Retinal pigment epithelial cell (primary cell): ENCODE results near the gene NR1D2.

ENCODE experiments used
- DNase-seq: peaks from one replicate; pipeline ENCODE4 v3.0.0-alpha.2; 2010; ENCODE audit warnings: low read depth
- H3K4me3 ChIP-seq: 2 replicates; pipeline ENCODE4 v1.5.1; 2011; ENCODE audit warnings: mild to moderate bottlenecking, low read length, control low read depth, moderate library complexity
- CTCF ChIP-seq: conservative IDR thresholded peaks from 2 replicates; pipeline ENCODE4 v1.5.1; 2011; ENCODE audit warnings: low read depth, low read length, control low read depth, inconsistent platforms

Gene NR1D2

GRCh38 chr3:23944007-23944783 is 891 bp upstream of the NR1D2 start:
- peak overlapping the region; percentile 75 for H3K4me3 ChIP-seq
- TF ChIP-seq CTCF, result no peak
- no peak for DNase-seq

DNA sequence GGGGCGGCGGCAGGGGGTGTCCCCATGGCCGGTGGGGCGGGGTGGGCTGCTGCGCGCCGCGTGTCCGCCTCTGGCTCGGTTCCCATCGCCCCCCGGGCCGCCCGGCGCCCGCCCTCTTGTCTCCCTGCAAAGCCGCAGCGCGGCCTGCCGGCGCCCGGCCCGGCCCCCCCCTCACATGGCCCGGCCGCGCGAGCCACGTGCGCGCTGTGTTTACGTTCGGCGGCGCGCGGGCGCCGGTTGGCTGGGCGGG is 502 bp downstream of the NR1D2 start:
- no peak for DNase-seq
- peak overlapping the region; percentile 49 for H3K4me3 ChIP-seq
- no peak for TF ChIP-seq CTCF

DNA sequence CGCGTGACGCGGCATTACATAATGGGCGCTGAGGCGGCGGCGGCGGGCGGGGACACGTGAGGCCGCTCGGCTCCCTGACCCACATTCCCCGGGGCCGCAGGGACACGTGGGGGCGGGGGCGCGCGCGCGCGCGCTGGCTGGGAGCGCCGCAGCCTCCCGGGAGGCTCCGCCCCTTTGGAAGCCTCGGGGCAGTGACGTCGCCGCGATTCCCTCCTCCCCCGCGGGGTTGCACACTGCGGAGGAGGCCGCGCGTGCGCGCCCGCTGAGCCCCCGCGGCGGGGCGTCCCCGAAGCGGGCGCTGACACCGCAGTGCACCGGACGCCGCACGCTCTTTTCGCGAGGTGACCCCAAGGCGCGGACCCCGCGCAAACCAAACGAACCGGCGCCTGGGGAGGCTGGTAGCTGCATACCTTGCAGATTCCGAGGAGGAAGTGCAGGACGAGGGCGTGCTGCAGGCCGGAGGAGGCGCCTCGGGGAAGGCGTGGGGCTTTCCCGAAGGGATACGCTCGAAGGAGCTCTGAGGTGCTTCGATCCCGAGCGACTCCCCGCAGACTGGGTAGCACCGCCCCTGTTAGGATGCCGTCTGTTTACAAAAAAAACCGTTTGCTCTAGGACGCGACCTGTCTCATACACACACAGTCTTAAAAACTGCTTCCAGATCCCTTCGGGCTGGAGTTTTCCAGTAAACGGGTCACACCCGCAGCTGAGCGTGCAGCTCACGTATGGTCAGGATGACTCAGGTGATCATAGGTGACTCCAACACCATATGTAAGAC is 1.0 kb downstream of the NR1D2 start:
- H3K4me3 ChIP-seq, result peak overlapping the region; percentile 70
- DNase-seq, result peak; percentile 72
- no peak for TF ChIP-seq CTCF

DNA sequence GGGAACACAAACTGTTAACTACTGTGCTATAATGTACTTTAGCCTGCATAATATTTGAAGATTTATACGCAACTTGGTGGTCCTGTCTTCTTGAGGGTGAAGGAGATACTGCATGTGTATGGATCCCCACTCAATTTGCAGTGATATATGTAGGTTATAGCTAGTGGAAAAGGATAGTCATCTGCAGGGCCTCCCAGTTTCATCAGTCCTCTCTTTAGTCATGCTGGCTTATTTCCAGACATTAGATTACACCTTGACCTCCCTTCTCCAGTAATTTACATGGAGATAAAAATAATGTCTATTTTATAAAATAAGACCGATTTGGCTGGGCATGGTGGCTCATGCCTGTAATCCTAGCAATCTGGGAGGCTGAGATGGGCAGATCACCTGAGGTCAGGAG is 3.7 kb downstream of the NR1D2 start:
- TF ChIP-seq CTCF, result no peak
- H3K4me3 ChIP-seq, result no peak overlapping the region
- DNase-seq, result no peak

DNA sequence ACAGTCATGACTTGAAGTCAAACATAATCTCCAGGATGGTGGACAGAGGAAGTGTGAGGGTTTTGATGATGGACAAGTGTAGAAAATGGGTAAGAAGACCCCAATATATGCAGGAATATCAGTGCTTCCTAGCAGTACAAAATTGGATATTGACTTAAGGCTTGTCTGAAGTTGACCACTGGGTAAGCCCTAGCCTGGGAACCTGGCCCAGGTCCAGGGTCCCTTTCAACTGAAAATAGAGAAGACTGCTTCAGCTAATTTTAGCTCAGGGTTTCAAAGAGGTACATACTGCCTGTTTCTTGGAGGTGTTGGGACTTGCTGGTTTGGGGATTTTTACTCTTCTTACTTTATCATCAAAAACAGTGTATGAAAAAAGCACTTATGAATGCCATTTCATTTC is 4.7 kb downstream of the NR1D2 start:
- DNase-seq, result no peak
- no peak overlapping the region for H3K4me3 ChIP-seq

DNA sequence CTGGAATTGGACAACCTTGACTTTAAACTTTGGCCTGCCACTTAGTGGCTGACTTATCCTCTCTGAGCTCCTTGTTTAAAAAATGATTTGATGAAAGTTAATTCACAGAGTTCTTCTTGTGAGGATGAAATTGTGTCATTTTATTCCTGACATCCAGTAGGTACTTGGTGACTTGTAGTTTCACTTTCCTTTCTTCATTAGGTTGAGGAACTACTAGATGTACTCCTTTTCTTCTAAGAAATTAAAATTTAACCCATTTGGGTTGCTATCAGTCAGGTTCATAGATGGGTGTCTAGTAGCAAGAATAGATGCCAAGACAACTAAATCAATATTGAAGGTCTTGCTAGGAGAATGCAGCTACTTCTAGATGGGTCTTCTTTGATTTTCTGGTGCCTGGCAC is 5.2 kb downstream of the NR1D2 start:
- H3K4me3 ChIP-seq, result no peak overlapping the region
- no peak for TF ChIP-seq CTCF
- no peak for DNase-seq

More for the DNA sequence above, 4.7 kb downstream of the NR1D2 start:
- no peak for TF ChIP-seq CTCF

DNA sequence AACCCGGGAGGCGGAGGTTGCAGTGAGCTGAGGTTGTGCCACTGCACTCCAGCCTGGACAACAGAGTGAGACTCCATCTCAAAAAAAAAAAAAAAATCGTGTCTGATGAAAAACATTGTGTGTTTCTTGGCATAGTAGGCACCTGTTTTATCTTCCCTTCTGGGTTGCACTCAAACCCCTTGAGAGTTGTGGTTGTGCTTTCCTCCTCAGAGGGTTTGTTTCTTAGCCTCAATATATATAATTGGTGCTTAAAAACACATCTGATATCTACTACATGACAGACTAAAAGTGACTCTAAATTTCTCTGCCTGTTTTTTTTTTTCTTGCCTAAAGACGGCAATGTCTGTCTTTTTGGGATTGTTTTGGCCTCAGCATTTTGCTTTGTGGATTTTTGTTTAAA is 7.6 kb downstream of the NR1D2 start:
- H3K4me3 ChIP-seq, result no peak overlapping the region
- no peak for DNase-seq
- no peak for TF ChIP-seq CTCF
